Body of pancreas (tissue), 4 donors: ENCODE data around the gene FOXI2. TPM values are rescaled to one million over a fixed set of nuclear protein-coding genes. Genes with fewer than 3 reads are reported as not detected.

Source experiments
- ATAC-seq: fragments of 150-250 bp; one replicate; pipeline ENCODE4 v1.9.1; 2016
- DNase-seq, 4 donors: peaks; one replicate each; pipeline ENCODE4 v3.0.0-alpha.2; 2019
- H3K27ac ChIP-seq, 4 donors: fragments of 200-600 bp; sonication (generic); 1 replicate in 3 of 4; 2 replicates in 1 of 4; pipeline versions ENCODE4 v1.5.1 to v1.6.1; 2016 to 2019; ENCODE audit warnings: mild to moderate bottlenecking in 1 of 4, mixed read lengths in 1 of 4, moderate library complexity in 1 of 4
- H3K27me3 ChIP-seq, 2 donors: fragments of 200-600 bp; sonication (generic); one replicate each; pipeline ENCODE4 v1.6.0; 2016; ENCODE audit warnings: mild to moderate bottlenecking in 1 of 2
- H3K36me3 ChIP-seq, 2 donors: fragments of 200-600 bp; sonication (generic); replicated peaks in 1 of 2; 2 replicates each; pipeline ENCODE4 v1.5.1; 2016; ENCODE audit warnings: low read depth in 2 of 2; ENCODE audit not compliant: insufficient read depth in 1 of 2
- H3K4me1 ChIP-seq: fragments of 200-600 bp; sonication (generic); one replicate; pipeline ENCODE4 v1.6.0; 2016
- H3K4me3 ChIP-seq, 2 donors: fragments of 200-600 bp; sonication (generic); 1 replicate in 1 of 2; 2 replicates in 1 of 2; pipeline ENCODE4 v1.5.1; 2016 to 2019
- H3K9me3 ChIP-seq, 3 donors: fragments of 200-600 bp; sonication (generic); 1 replicate in 2 of 3; 2 replicates in 1 of 3; pipeline ENCODE4 v1.5.1; 2016
- POLR2A ChIP-seq, 3 donors: fragments of 450-650 bp; IDR thresholded peaks; one replicate each; pipeline ENCODE4 v1.6.1; 2016; ENCODE audit warnings: antibody characterized with exemption in 3 of 3, mild to moderate bottlenecking in 2 of 3
- WGBS, 2 donors: methylation state at CpG; one replicate each; pipeline ENCODE4 v1.1.5; 2017; 5-methylcytosine and 5-hydroxymethylcytosine counted together
- intact Hi-C: fragments of 100-400 bp; cut with DNase I; formaldehyde crosslinking; loops from one replicate; pipeline ENCODE4 v1.15.1; 2023
- total RNA-seq, 2 donors: library from RNA; depleted of rRNA; stranded (reverse); fragments of >200 nt; gene quantifications; one replicate each; pipeline ENCODE4 v1.1.0, GENCODE V29; 2016
- TF ChIP-seq, protein P1 (sequence below), 7 experiments: fragments of 450-650 bp in 4 of 7; fragments of 200-600 bp in 3 of 7; sonication (generic) in 3 of 7; IDR thresholded peaks; one replicate each; pipeline ENCODE4 v1.5.1; 2016 to 2019; ENCODE audit warnings: antibody characterized with exemption in 7 of 7

FOXI2 gene
- total RNA-seq, 2 donors from 2014 or later: not detected

DNA sequence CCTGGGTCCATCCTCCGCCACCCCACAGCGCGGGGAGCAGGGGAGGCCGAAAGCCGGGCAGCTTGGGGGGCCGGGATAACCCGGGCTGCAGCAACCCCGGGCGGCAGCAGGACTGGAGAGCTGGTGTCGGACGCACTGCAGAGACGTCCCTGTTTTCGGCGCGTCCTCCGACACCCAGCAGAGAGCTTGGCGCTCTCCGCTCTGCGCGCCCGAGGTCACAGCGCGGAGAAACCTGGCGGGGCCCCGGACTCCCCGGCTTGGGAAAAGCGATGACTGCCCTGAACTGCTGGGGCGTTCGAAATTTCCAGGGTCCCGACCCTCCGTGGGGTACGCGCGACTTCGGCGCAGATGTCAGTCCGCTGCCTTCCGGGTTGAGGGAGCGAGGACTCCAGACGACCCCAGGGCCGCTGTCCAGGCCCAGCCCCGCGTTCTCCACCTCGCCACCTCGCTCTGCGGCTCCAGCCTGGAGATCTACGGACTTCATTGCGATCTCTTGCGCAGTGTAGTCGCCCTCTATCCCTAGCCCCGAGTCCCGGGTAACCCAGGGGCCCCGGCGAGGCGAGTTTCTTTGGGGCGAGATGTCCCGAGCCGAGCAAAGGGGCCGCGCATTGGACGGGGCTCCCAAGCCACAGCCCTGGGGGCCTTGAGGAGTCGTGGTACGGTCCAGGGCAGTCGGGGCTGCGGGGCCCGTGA lies 617 bp upstream of the FOXI2 start:
- 1% methylated on average over 63 of the region's 66 CpGs; no CpG with 5 or more reads in 1 of the 2 donors for WGBS, 2 donors
- H3K27ac ChIP-seq: no peak overlapping the region
- H3K27me3 ChIP-seq: peaks cover 0 to 17% of the 10 kb centered on the region in 2 donors
- ATAC-seq (no peak), DNase-seq (no peak)
- intact Hi-C loops: no loop called here
- H3K36me3 ChIP-seq: no peaks in the 10 kb centered on the region
- H3K4me1 ChIP-seq: peaks cover 25% of the 10 kb centered on the region
- H3K9me3 ChIP-seq: no peaks in the 10 kb centered on the region
- no peak overlapping the region for H3K4me3 ChIP-seq
- TF ChIP-seq, protein P1, sequence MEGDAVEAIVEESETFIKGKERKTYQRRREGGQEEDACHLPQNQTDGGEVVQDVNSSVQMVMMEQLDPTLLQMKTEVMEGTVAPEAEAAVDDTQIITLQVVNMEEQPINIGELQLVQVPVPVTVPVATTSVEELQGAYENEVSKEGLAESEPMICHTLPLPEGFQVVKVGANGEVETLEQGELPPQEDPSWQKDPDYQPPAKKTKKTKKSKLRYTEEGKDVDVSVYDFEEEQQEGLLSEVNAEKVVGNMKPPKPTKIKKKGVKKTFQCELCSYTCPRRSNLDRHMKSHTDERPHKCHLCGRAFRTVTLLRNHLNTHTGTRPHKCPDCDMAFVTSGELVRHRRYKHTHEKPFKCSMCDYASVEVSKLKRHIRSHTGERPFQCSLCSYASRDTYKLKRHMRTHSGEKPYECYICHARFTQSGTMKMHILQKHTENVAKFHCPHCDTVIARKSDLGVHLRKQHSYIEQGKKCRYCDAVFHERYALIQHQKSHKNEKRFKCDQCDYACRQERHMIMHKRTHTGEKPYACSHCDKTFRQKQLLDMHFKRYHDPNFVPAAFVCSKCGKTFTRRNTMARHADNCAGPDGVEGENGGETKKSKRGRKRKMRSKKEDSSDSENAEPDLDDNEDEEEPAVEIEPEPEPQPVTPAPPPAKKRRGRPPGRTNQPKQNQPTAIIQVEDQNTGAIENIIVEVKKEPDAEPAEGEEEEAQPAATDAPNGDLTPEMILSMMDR (IDR thresholded peaks at IDR 0.05): no peak
- TF ChIP-seq POLR2A (IDR thresholded peaks at IDR 0.05): no peak

- peaks cover 25% of the 10 kb centered on the region for H3K4me1 ChIP-seq
- ATAC-seq: no peak
- no peak for DNase-seq
- peaks cover 0 to 14% of the 10 kb centered on the region in 2 donors for H3K27me3 ChIP-seq
- H3K9me3 ChIP-seq: no peaks in the 10 kb centered on the region
- intact Hi-C loops: no loop called here
- no peaks in the 10 kb centered on the region for H3K36me3 ChIP-seq
- no peak overlapping the region for H3K27ac ChIP-seq
- H3K4me3 ChIP-seq: no peak overlapping the region
- TF ChIP-seq, protein P1 (IDR thresholded peaks at IDR 0.05): no peak
- TF ChIP-seq POLR2A (IDR thresholded peaks at IDR 0.05): no peak
- 4 to 10% methylated on average over 23 to 59 of the region's 59 CpGs for WGBS, 2 donors
Observed at GRCh38 chr10:127737563-127738511, 852 bp downstream of the FOXI2 start.

GRCh38 chr10:127738512-127739424 lies 1.8 kb downstream of the FOXI2 start:
- H3K36me3 ChIP-seq: no peaks in the 10 kb centered on the region
- no peak for ATAC-seq
- no peak for TF ChIP-seq POLR2A (IDR thresholded peaks at IDR 0.05)
- TF ChIP-seq, protein P1 (IDR thresholded peaks at IDR 0.05): no peak
- no peak for DNase-seq
- peaks cover 25% of the 10 kb centered on the region for H3K4me1 ChIP-seq
- no peak overlapping the region for H3K4me3 ChIP-seq
- peaks cover 0 to 14% of the 10 kb centered on the region in 2 donors for H3K27me3 ChIP-seq
- no peak overlapping the region for H3K27ac ChIP-seq
- intact Hi-C loops: no loop called here
- WGBS, 2 donors: 19 to 24% methylated on average over 12 to 56 of the region's 59 CpGs
- no peaks in the 10 kb centered on the region for H3K9me3 ChIP-seq

DNA sequence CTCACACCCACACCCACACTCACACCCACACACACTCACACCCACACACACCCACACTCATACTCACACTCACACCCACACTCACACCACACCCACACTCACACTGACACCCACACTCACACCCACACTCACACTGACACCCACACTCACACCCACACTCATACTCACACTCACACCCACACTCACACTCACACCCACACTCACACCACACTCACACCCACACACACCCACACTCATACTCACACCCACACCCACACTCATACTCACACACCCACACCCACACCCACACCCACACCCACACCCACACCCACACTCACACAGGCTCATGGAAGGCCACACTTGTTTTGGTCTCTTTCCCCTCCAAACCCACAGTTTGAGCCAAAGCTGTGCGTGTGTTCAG lies 2.9 kb downstream of the FOXI2 start:
- Histone ChIP-seq H3K4me3 (no peak overlapping the region), H3K4me1 (peaks cover 25% of the 10 kb centered on the region), H3K27me3 (peaks cover 0 to 14% of the 10 kb centered on the region in 2 donors), H3K9me3 (no peaks in the 10 kb centered on the region), H3K27ac (no peak overlapping the region), H3K36me3 (no peaks in the 10 kb centered on the region)
- DNase-seq: no peak
- no peak for ATAC-seq
- intact Hi-C loops: no loop called here
- WGBS, 2 donors: 78 to 100% methylated on average over 1 of the region's 1 CpG
- no peak for TF ChIP-seq POLR2A (IDR thresholded peaks at IDR 0.05)
- TF ChIP-seq, protein P1 (IDR thresholded peaks at IDR 0.05): no peak
